ENCODE data around the gene XIRP2. TPM values are rescaled to one million over a fixed set of nuclear protein-coding genes. Genes with fewer than 3 reads are reported as not detected.

XIRP2 gene
- total RNA-seq, 2 donors from 2014 or later: 42.8 to 43.7 TPM

- Histone ChIP-seq H3K27ac (no peak overlapping the region), H3K36me3 (no peaks in the 10 kb centered on the region), H3K4me1 (no peaks in the 10 kb centered on the region), H3K27me3 (no peaks in the 10 kb centered on the region), H3K4me3 (no peak overlapping the region), H3K9me3 (no peaks in the 10 kb centered on the region)
- TF ChIP-seq CTCF (IDR thresholded peaks at IDR 0.05): no peak
- no peak for DNase-seq (ENCODE audit: low spot score)
These were observed 294.1 kb downstream of the XIRP2 start for GRCh38 chr2:167182403-167182802.

DNA sequence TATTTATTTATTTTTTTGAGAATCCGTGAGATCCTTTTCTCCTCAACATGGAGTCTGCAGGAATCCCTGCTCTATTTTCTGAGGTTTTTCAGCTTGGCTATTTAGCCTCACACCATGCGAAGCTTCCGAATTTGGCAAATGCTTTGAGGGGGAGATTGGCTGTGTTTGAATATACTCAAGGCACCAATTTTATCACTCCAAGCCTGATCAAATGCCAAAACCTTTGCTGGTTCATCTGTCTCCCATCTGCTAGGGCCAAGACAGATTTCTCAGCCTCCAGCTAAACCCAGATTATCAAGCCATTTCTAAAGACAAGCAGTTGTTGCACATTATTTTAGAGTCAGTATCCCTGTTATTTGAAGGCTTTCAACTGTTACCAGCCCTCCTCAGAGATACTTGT lies 295.7 kb downstream of the XIRP2 start:
- no peaks in the 10 kb centered on the region for H3K36me3 ChIP-seq
- no peak for TF ChIP-seq CTCF (IDR thresholded peaks at IDR 0.05)
- no peak overlapping the region for H3K27ac ChIP-seq
- peaks cover 0 to 3% of the 10 kb centered on the region in 2 donors for H3K4me1 ChIP-seq
- no peaks in the 10 kb centered on the region for H3K27me3 ChIP-seq
- no peak overlapping the region for H3K4me3 ChIP-seq
- no peaks in the 10 kb centered on the region for H3K9me3 ChIP-seq
- DNase-seq (ENCODE audit: low spot score): no peak

DNA sequence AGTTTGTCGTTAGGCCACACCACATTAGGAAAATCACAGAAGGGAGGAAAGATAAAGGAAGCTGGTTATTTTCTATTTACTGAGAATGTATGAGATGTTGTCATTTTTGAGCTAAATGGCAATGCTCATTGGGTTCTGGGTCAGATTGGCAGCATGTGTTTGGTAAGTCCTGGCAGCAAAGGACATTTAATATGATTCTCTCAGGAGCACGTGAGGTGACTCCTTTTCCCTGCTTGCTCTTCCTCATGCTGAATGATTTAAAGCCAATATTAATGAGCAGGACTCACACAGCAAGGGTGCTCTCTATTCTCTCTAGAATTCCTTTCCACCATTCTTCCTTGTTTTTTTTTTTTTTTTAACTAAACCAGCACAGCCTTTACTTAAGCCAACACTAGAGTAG lies 298.2 kb downstream of the XIRP2 start:
- TF ChIP-seq CTCF (IDR thresholded peaks at IDR 0.05): no peak
- H3K4me1 ChIP-seq: peaks cover 0 to 12% of the 10 kb centered on the region in 2 donors
- H3K27me3 ChIP-seq: no peaks in the 10 kb centered on the region
- H3K27ac ChIP-seq: peak overlapping the region in 1 of 2 donors; percentile 81
- no peak overlapping the region for H3K4me3 ChIP-seq
- no peaks in the 10 kb centered on the region for H3K9me3 ChIP-seq
- no peak for DNase-seq (ENCODE audit: low spot score)
- no peaks in the 10 kb centered on the region for H3K36me3 ChIP-seq

GRCh38 chr2:167187049-167187727 lies 298.9 kb downstream of the XIRP2 start:
- Histone ChIP-seq H3K4me1 (peaks cover 0 to 12% of the 10 kb centered on the region in 2 donors), H3K27me3 (no peaks in the 10 kb centered on the region), H3K4me3 (peak overlapping the region; percentile 11 to 31), H3K9me3 (no peaks in the 10 kb centered on the region), H3K27ac (peak overlapping the region; percentile 51 to 81), H3K36me3 (no peaks in the 10 kb centered on the region)
- DNase-seq (ENCODE audit: low spot score): no peak
- TF ChIP-seq CTCF (IDR thresholded peaks at IDR 0.05): no peak

DNA sequence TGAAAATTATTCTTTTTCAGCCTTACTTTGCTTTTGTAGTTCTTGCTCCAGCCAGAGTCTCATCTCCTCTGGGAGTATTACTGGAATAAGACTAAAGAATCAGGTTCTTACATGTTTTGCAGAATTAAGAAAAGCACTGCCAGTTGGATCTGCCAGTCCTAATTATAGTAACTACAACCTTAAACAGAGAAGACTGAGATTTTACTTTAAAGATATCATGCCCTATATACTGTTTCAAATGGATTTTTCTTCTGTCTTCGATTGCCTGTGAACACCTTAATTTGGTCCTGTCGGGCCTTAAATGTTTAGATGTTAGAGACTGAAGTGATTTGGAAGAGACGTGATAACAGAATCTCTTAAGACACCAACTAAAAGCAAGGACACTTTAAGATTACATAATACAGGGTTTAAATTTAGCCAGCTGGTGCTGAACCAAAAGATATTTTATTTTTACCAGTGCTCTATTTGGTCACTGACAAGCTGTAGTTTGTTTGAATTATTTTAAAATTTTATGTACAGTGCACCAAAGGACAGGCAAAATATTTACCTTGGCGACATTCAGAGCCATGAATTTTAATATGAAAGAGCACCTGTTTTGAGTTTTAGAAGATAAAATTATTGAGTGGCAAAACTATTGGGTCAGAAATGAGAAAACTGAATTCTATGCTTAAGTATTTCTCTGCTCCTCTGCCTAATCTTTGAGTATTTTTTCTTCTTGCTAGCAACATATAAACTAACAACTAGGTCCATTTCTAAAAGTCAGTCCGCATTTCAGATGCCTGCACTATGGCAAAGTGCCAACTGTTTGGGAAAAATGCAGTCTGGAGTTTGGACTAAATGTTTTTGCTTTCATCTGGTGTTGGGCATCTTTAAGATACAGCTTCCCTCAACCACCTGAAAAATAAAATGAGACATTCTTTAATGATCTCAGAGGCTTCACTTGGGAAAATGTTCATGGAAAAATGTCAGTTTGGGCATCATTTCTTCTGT lies 300.0 kb downstream of the XIRP2 start:
- no peak for TF ChIP-seq CTCF (IDR thresholded peaks at IDR 0.05)

More for the DNA sequence above, 300.0 kb downstream of the XIRP2 start:
- no peak for DNase-seq (ENCODE audit: low spot score)
- Histone ChIP-seq H3K4me3 (peak overlapping the region; percentile 31 to 34), H3K4me1 (peaks cover 0 to 23% of the 10 kb centered on the region in 2 donors), H3K9me3 (no peaks in the 10 kb centered on the region), H3K27me3 (no peaks in the 10 kb centered on the region), H3K27ac (peak overlapping the region; percentile 51 to 81), H3K36me3 (no peaks in the 10 kb centered on the region)
